ENCODE results near the gene AP1G2. TPM values are rescaled to one million over a fixed set of nuclear protein-coding genes. Genes with fewer than 3 reads are reported as not detected.

The AP1G2 gene
- total and polyA plus RNA-seq, 2 of the 13 experiments (the other 11 are each of a cell fraction or from before 2014, with no cell fraction given), result 96.9 to 611 TPM

DNA sequence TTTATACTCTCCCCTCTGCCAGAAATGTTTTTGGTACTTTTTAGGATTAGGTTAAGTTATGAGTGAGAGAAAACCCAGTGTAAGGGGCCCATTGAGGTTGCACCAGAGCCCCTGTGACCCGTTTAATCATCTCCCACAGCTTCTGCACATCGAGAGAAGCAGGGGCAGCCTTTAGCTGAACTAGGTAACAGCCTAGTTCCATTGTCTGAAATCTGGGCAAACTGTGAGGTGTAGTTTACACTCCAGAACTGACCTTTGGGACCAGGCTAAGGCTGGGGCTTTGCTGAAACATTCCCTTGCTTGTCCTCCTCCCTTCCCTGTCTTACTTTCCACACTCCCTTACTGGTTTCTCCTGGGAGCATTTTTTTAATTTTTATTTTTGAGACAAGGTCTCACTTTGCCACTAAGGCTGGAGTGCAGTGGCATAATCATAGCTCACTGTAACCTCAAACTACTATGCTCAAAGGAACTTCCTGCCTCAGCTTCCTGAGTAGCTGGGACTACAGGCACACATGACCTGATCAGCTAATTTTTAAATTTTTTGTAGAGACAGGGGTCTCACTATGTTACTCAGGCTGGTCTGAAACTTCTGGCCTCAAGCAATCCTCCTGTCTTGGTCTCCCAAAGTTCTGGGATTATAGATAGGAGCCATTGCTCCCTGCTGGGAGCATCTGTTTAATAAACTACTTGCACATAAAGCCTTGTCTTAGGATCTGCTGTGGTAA is 42.7 kb upstream of the AP1G2 start (continued):
- peak; percentile 66; the same call in 1 of the 2 replicates for TF ChIP-seq PAWR (CRISPR knock-in tag; IDR thresholded peaks at IDR 0.05; ENCODE audit: borderline replicate concordance)
- TF ChIP-seq ERF (CRISPR knock-in tag; IDR thresholded peaks at IDR 0.05), result peak; percentile 92
- peak; percentile 86 for TF ChIP-seq TARDBP (CRISPR knock-in tag; IDR thresholded peaks at IDR 0.05)
- peak; percentile 74 for TF ChIP-seq ELF3 (CRISPR knock-in tag; IDR thresholded peaks at IDR 0.05)
- peak; percentile 32 for TF ChIP-seq ARNTL (CRISPR knock-in tag; IDR thresholded peaks at IDR 0.05)
- TF ChIP-seq ZNF644 (CRISPR knock-in tag; IDR thresholded peaks at IDR 0.05; ENCODE audit: low read depth), result peak; percentile 99
- 0 out of 2 replicates have a peak, but pooled peaks have one; percentile 13 for TF ChIP-seq RERE (CRISPR knock-in tag; IDR thresholded peaks at IDR 0.05; ENCODE audit: low read depth)
- no peak for TF ChIP-seq USF2 (IDR thresholded peaks at IDR 0.05; ENCODE audit: low read depth, low read length)
- TF ChIP-seq USF2 (CRISPR knock-in tag; IDR thresholded peaks at IDR 0.05; ENCODE audit: borderline replicate concordance), result peak; percentile 31; the same call in 1 of the 2 replicates
- peak; percentile 88 for TF ChIP-seq ASH2L (IDR thresholded peaks at IDR 0.05; ENCODE audit: insufficient read length, low read depth, low read length)
- TF ChIP-seq SRSF4 (IDR thresholded peaks at IDR 0.05; ENCODE audit: low read depth, low read length, poor library complexity, severe bottlenecking), result no peak
- TF ChIP-seq, protein P1, sequence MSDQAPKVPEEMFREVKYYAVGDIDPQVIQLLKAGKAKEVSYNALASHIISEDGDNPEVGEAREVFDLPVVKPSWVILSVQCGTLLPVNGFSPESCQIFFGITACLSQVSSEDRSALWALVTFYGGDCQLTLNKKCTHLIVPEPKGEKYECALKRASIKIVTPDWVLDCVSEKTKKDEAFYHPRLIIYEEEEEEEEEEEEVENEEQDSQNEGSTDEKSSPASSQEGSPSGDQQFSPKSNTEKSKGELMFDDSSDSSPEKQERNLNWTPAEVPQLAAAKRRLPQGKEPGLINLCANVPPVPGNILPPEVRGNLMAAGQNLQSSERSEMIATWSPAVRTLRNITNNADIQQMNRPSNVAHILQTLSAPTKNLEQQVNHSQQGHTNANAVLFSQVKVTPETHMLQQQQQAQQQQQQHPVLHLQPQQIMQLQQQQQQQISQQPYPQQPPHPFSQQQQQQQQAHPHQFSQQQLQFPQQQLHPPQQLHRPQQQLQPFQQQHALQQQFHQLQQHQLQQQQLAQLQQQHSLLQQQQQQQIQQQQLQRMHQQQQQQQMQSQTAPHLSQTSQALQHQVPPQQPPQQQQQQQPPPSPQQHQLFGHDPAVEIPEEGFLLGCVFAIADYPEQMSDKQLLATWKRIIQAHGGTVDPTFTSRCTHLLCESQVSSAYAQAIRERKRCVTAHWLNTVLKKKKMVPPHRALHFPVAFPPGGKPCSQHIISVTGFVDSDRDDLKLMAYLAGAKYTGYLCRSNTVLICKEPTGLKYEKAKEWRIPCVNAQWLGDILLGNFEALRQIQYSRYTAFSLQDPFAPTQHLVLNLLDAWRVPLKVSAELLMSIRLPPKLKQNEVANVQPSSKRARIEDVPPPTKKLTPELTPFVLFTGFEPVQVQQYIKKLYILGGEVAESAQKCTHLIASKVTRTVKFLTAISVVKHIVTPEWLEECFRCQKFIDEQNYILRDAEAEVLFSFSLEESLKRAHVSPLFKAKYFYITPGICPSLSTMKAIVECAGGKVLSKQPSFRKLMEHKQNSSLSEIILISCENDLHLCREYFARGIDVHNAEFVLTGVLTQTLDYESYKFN (CRISPR knock-in tag; conservative IDR thresholded peaks at IDR 0.05), result peak; percentile 91
- no peak for TF ChIP-seq CSRNP2 (CRISPR knock-in tag; conservative IDR thresholded peaks at IDR 0.05; ENCODE audit: low read depth)
- no peak; the same call in 1 of the 2 replicates for TF ChIP-seq ZNF614 (CRISPR knock-in tag; IDR thresholded peaks at IDR 0.05; ENCODE audit: borderline replicate concordance)
- peak; percentile 81 for TF ChIP-seq ZSCAN29 (CRISPR knock-in tag; conservative IDR thresholded peaks at IDR 0.05)
